Measurements from ENCODE around the gene BCAP31.

- TF ChIP-seq POU6F1 (CRISPR knock-in tag; IDR thresholded peaks at IDR 0.05; ENCODE audit: borderline replicate concordance, low read depth) (no peak), PATZ1 (CRISPR knock-in tag; IDR thresholded peaks at IDR 0.05; ENCODE audit: borderline replicate concordance) (no peak), ZNF8 (CRISPR knock-in tag; IDR thresholded peaks at IDR 0.05) (no peak)
Observed at GRCh38 chrX:153764786-153765137, 40.6 kb upstream of the BCAP31 start.
